ENCODE measurements around the gene DHRSX.

DNA sequence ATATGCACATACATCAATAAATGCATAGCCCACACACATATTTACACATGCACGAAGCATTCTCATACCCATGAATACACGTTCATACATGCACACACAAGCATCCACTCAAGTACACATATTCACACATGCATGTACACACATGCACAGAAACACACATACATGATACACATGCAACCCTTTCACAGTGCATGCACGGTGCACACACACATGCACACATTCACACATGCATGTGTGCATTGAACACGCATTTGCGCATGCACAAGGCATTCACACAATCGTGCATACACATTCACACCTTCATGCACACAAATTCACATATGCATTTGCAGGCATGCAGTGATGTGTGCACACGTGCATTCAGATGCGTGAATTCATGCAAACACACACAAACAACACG lies 324.5 kb downstream of the DHRSX start:
- TF ChIP-seq ZNF217 (IDR thresholded peaks at IDR 0.05) (no peak), HDAC6 (IDR thresholded peaks at IDR 0.05; ENCODE audit: unreplicated experiment) (no peak), TAF1 (IDR thresholded peaks at IDR 0.05; ENCODE audit: borderline replicate concordance, low read depth, low read length) (no peak), IRF4 (IDR thresholded peaks at IDR 0.05; ENCODE audit: low read depth, low read length) (no peak)
- TF ChIP-seq, protein P1, sequence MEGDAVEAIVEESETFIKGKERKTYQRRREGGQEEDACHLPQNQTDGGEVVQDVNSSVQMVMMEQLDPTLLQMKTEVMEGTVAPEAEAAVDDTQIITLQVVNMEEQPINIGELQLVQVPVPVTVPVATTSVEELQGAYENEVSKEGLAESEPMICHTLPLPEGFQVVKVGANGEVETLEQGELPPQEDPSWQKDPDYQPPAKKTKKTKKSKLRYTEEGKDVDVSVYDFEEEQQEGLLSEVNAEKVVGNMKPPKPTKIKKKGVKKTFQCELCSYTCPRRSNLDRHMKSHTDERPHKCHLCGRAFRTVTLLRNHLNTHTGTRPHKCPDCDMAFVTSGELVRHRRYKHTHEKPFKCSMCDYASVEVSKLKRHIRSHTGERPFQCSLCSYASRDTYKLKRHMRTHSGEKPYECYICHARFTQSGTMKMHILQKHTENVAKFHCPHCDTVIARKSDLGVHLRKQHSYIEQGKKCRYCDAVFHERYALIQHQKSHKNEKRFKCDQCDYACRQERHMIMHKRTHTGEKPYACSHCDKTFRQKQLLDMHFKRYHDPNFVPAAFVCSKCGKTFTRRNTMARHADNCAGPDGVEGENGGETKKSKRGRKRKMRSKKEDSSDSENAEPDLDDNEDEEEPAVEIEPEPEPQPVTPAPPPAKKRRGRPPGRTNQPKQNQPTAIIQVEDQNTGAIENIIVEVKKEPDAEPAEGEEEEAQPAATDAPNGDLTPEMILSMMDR (IDR thresholded peaks at IDR 0.05 in 2 of 3, conservative IDR thresholded peaks at IDR 0.05 in 1 of 3; ENCODE audit: control insufficient read depth in 2 of 3, extremely low read depth in 1 of 3, insufficient read depth in 1 of 3, low read depth in 3 of 3, low read length in 3 of 3) = no peak
- TF ChIP-seq, protein P2, sequence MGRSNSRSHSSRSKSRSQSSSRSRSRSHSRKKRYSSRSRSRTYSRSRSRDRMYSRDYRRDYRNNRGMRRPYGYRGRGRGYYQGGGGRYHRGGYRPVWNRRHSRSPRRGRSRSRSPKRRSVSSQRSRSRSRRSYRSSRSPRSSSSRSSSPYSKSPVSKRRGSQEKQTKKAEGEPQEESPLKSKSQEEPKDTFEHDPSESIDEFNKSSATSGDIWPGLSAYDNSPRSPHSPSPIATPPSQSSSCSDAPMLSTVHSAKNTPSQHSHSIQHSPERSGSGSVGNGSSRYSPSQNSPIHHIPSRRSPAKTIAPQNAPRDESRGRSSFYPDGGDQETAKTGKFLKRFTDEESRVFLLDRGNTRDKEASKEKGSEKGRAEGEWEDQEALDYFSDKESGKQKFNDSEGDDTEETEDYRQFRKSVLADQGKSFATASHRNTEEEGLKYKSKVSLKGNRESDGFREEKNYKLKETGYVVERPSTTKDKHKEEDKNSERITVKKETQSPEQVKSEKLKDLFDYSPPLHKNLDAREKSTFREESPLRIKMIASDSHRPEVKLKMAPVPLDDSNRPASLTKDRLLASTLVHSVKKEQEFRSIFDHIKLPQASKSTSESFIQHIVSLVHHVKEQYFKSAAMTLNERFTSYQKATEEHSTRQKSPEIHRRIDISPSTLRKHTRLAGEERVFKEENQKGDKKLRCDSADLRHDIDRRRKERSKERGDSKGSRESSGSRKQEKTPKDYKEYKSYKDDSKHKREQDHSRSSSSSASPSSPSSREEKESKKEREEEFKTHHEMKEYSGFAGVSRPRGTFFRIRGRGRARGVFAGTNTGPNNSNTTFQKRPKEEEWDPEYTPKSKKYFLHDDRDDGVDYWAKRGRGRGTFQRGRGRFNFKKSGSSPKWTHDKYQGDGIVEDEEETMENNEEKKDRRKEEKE (IDR thresholded peaks at IDR 0.05) = no peak
